Neural cell (in vitro differentiated cells): ENCODE results near the gene SUPT3H. TPM values are rescaled to one million over a fixed set of nuclear protein-coding genes. Genes with fewer than 3 reads are reported as not detected.

Experiments used
- H2AFZ ChIP-seq: fragments of 200-600, 300-800 bp; sonication (generic), shearing (Covaris generic); 2 replicates; pipeline ENCODE4 v1.6.0; 2014; ENCODE audit warnings: low read depth, mild to moderate bottlenecking, antibody characterized with exemption, low read length, moderate library complexity
- H3F3A ChIP-seq: fragments of 200-600 bp; shearing (Covaris generic); 2 replicates; pipeline ENCODE4 v1.6.1; 2016; ENCODE audit warnings: mild to moderate bottlenecking, moderate library complexity, mixed read lengths, antibody characterized with exemption, low read length; ENCODE audit not compliant: insufficient read depth, poor library complexity, severe bottlenecking
- H3K27ac ChIP-seq: fragments of 200-600, 300-800 bp; sonication (generic), shearing (Covaris generic); 2 replicates; pipeline ENCODE4 v1.5.1; 2014; ENCODE audit warnings: mild to moderate bottlenecking, low read length, moderate library complexity
- H3K27me3 ChIP-seq: fragments of 300-800, 200-600 bp; sonication (generic), shearing (Covaris generic); 2 replicates; pipeline ENCODE4 v1.6.0; 2014; ENCODE audit warnings: mild to moderate bottlenecking, low read depth, low read length, moderate library complexity; ENCODE audit not compliant: insufficient read depth
- H3K36me3 ChIP-seq: fragments of 300-800, 200-600 bp; sonication (generic), shearing (Covaris generic); 2 replicates; pipeline ENCODE4 v1.5.1; 2014; ENCODE audit warnings: mild to moderate bottlenecking, antibody characterized with exemption, low read length, moderate library complexity; ENCODE audit not compliant: insufficient read depth
- H3K4me2 ChIP-seq: fragments of 300-800, 200-600 bp; sonication (generic), shearing (Covaris generic); 2 replicates; pipeline ENCODE4 v1.6.0; 2014; ENCODE audit warnings: mild to moderate bottlenecking, low read length
- H3K4me3 ChIP-seq: fragments of 300-800, 200-600 bp; sonication (generic), shearing (Covaris generic); 2 replicates; pipeline ENCODE4 v1.5.1; 2014; ENCODE audit warnings: mild to moderate bottlenecking, low read length, moderate library complexity
- H3K79me2 ChIP-seq: fragments of 200-600 bp; shearing (Covaris generic); replicated peaks from 2 replicates; pipeline ENCODE4 v1.6.0; 2014; ENCODE audit warnings: mild to moderate bottlenecking, low read length, moderate library complexity; ENCODE audit not compliant: insufficient read depth
- H3K9ac ChIP-seq: fragments of 300-800, 200-600 bp; sonication (generic), shearing (Covaris generic); 2 replicates; pipeline ENCODE4 v1.6.1; 2016; ENCODE audit warnings: mild to moderate bottlenecking, low read length, mixed read lengths
- H3K9me2 ChIP-seq: fragments of 200-600 bp; shearing (Covaris generic); 2 replicates; pipeline ENCODE4 v1.6.1; 2016; ENCODE audit warnings: mild to moderate bottlenecking, low read length, mixed read lengths; ENCODE audit not compliant: insufficient read depth
- H3K9me3 ChIP-seq: fragments of 200-600, 300-800 bp; sonication (generic), shearing (Covaris generic); 2 replicates; pipeline ENCODE4 v1.6.1; 2016; ENCODE audit warnings: mild to moderate bottlenecking, mixed run types, low read length, moderate library complexity, mixed read lengths
- H4K20me1 ChIP-seq: fragments of 200-600 bp; shearing (Covaris generic); 2 replicates; pipeline ENCODE4 v1.6.1; 2016; ENCODE audit warnings: mild to moderate bottlenecking, mixed run types; ENCODE audit not compliant: insufficient read depth
- EP300 ChIP-seq: fragments of 450-650 bp; conservative IDR thresholded peaks from 2 replicates; pipeline ENCODE4 v1.6.1; 2014; ENCODE audit warnings: antibody characterized with exemption, mild to moderate bottlenecking, moderate library complexity; ENCODE audit not compliant: poor library complexity, severe bottlenecking
- EZH2 ChIP-seq: fragments of 200-600, 300-800 bp; shearing (Covaris generic), sonication (generic); IDR thresholded peaks from 2 replicates; pipeline ENCODE4 v1.6.1; 2014; ENCODE audit warnings: antibody characterized with exemption, low read length, borderline replicate concordance, mild to moderate bottlenecking; ENCODE audit not compliant: insufficient read depth, poor library complexity, severe bottlenecking
- MXI1 ChIP-seq: fragments of 450-650 bp; conservative IDR thresholded peaks from 2 replicates; pipeline ENCODE4 v1.6.1; 2014; ENCODE audit warnings: antibody characterized with exemption, mild to moderate bottlenecking; ENCODE audit not compliant: poor library complexity, severe bottlenecking
- POLR2AphosphoS5 ChIP-seq: IDR thresholded peaks from 2 replicates; pipeline ENCODE4 v1.6.1; 2012
- RAD21 ChIP-seq: fragments of 450-650 bp; conservative IDR thresholded peaks from 2 replicates; pipeline ENCODE4 v1.6.1; 2014; ENCODE audit warnings: antibody characterized with exemption, mild to moderate bottlenecking, moderate library complexity
- SMC3 ChIP-seq: fragments of 450-650 bp; conservative IDR thresholded peaks from 2 replicates; pipeline ENCODE4 v1.6.1; 2014; ENCODE audit warnings: antibody characterized with exemption, mild to moderate bottlenecking, moderate library complexity; ENCODE audit not compliant: poor library complexity
- TAF1 ChIP-seq: IDR thresholded peaks from 2 replicates; pipeline ENCODE4 v1.6.1; 2012; ENCODE audit warnings: low read depth
- polyA plus RNA-seq: library from polyadenylated mRNA; depleted of rRNA; stranded (reverse); fragments of >200 nt; gene quantifications from 2 replicates; pipeline ENCODE4 v1.2.3, GENCODE V29; 2014
- TF ChIP-seq, protein P1 (sequence below): fragments of 450-650 bp; IDR thresholded peaks from 2 replicates; pipeline ENCODE4 v1.5.1; 2014; ENCODE audit warnings: antibody characterized with exemption, mild to moderate bottlenecking, moderate library complexity; ENCODE audit not compliant: poor library complexity, severe bottlenecking
- TF ChIP-seq, protein P2 (sequence below): IDR thresholded peaks from 2 replicates; pipeline ENCODE4 v1.6.1; 2012; ENCODE audit warnings: borderline replicate concordance

The SUPT3H gene
- polyA plus RNA-seq, 1 donor from 2014 or later, result 6.8 TPM

DNA sequence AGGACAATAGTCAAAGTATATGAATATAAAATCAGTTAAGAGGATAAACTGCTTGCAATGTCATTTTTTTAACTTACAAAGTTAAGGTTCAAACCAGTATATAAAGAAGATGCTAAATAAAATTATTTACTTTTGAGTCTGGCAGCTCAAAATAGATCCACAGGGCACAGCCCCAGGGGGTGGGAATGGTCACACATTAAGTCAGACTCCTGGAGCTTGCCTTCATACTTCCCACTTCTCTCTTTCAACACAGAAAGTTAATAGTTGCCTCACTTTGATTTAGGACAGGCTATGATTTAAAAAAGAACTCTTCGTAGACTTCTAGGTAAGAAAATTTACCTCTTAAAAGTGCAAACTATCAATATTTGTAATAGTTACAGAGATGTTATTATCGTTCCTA lies 207.9 kb downstream of the SUPT3H start:
- Histone ChIP-seq H3F3A (no peaks in the 10 kb centered on the region), H3K9me2 (no peaks in the 10 kb centered on the region), H3K9ac (no peak overlapping the region), H3K27ac (no peak overlapping the region), H3K9me3 (no peaks in the 10 kb centered on the region), H3K36me3 (no peaks in the 10 kb centered on the region), H3K4me2 (no peak overlapping the region), H3K79me2 (no peaks in the 10 kb centered on the region), H3K27me3 (no peaks in the 10 kb centered on the region), H2AFZ (no peak overlapping the region), H4K20me1 (no peaks in the 10 kb centered on the region), H3K4me3 (no peak overlapping the region)
- no peak for TF ChIP-seq MXI1
- TF ChIP-seq, protein P1, sequence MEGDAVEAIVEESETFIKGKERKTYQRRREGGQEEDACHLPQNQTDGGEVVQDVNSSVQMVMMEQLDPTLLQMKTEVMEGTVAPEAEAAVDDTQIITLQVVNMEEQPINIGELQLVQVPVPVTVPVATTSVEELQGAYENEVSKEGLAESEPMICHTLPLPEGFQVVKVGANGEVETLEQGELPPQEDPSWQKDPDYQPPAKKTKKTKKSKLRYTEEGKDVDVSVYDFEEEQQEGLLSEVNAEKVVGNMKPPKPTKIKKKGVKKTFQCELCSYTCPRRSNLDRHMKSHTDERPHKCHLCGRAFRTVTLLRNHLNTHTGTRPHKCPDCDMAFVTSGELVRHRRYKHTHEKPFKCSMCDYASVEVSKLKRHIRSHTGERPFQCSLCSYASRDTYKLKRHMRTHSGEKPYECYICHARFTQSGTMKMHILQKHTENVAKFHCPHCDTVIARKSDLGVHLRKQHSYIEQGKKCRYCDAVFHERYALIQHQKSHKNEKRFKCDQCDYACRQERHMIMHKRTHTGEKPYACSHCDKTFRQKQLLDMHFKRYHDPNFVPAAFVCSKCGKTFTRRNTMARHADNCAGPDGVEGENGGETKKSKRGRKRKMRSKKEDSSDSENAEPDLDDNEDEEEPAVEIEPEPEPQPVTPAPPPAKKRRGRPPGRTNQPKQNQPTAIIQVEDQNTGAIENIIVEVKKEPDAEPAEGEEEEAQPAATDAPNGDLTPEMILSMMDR, result no peak
- TF ChIP-seq RAD21, result no peak
- TF ChIP-seq, protein P2, sequence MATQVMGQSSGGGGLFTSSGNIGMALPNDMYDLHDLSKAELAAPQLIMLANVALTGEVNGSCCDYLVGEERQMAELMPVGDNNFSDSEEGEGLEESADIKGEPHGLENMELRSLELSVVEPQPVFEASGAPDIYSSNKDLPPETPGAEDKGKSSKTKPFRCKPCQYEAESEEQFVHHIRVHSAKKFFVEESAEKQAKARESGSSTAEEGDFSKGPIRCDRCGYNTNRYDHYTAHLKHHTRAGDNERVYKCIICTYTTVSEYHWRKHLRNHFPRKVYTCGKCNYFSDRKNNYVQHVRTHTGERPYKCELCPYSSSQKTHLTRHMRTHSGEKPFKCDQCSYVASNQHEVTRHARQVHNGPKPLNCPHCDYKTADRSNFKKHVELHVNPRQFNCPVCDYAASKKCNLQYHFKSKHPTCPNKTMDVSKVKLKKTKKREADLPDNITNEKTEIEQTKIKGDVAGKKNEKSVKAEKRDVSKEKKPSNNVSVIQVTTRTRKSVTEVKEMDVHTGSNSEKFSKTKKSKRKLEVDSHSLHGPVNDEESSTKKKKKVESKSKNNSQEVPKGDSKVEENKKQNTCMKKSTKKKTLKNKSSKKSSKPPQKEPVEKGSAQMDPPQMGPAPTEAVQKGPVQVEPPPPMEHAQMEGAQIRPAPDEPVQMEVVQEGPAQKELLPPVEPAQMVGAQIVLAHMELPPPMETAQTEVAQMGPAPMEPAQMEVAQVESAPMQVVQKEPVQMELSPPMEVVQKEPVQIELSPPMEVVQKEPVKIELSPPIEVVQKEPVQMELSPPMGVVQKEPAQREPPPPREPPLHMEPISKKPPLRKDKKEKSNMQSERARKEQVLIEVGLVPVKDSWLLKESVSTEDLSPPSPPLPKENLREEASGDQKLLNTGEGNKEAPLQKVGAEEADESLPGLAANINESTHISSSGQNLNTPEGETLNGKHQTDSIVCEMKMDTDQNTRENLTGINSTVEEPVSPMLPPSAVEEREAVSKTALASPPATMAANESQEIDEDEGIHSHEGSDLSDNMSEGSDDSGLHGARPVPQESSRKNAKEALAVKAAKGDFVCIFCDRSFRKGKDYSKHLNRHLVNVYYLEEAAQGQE, result no peak
- TF ChIP-seq EP300, result no peak
- TF ChIP-seq EZH2, result no peak
- TF ChIP-seq POLR2AphosphoS5, result no peak

DNA sequence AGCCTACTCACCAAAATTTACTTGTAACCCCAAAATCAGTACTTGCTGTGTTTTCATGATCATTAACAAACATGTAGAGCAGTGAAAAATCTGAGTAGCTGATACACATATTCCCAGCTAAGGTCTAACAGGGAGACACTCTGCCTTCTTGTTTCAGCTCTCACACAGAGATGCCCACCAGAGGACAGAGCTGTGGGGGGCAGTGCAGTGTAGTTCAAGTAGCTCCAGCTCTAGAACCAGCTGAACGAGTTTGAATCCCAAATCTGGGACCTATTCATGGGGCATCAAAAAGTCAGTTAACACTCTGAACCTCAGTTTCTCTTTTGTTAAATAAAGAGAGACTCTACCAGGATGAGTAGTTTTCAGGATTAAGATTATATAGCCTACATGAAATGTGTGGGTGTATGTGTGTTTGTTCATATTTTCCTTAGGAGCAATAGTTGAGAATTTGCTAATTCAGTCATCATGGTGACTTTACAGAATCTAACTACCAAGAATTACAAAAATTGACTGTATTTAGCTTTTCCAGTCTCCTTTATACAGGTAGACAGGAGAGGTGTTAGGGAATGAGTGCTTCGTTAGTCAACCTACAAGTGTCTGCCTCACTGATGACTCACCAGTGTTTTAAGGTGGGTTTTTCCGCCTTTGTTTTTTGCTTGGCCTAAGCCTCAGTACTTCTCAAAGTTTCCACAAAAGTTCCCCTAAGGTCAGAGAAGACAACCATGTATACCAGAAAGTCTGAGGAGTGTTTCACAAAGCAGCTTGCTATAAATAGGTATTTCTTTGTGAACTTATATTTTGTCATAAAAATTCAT lies 213.6 kb downstream of the SUPT3H start:
- H3K27ac ChIP-seq, result no peak overlapping the region
- H2AFZ ChIP-seq, result no peak overlapping the region
- H3K4me3 ChIP-seq, result no peak overlapping the region
- TF ChIP-seq POLR2AphosphoS5 (no peak), RAD21 (no peak), TAF1 (no peak), EP300 (no peak), SMC3 (no peak)
- TF ChIP-seq, protein P2, result no peak
- no peaks in the 10 kb centered on the region for H3K36me3 ChIP-seq
- H3K27me3 ChIP-seq, result no peaks in the 10 kb centered on the region
- H3K9me3 ChIP-seq, result no peaks in the 10 kb centered on the region
- no peaks in the 10 kb centered on the region for H3F3A ChIP-seq
- no peaks in the 10 kb centered on the region for H3K9me2 ChIP-seq
- H3K4me2 ChIP-seq, result no peak overlapping the region
- no peaks in the 10 kb centered on the region for H3K79me2 ChIP-seq
- no peak overlapping the region for H3K9ac ChIP-seq
- no peaks in the 10 kb centered on the region for H4K20me1 ChIP-seq
